SU-DHL-6 (cell line): ENCODE results near the gene UCN2.

Experiments
- H2AFZ ChIP-seq: fragments of 200-600 bp; sonication (generic); 2 replicates; pipeline ENCODE4 v1.6.1; 2014; ENCODE audit warnings: low read depth, mild to moderate bottlenecking, moderate library complexity, mixed read lengths, antibody characterized with exemption, low read length; ENCODE audit not compliant: severe bottlenecking
- H3F3A ChIP-seq: fragments of 200-600 bp; shearing (Covaris generic); 2 replicates; pipeline ENCODE4 v1.6.0; 2016; ENCODE audit warnings: antibody characterized with exemption, mild to moderate bottlenecking; ENCODE audit not compliant: insufficient read depth
- H3K27ac ChIP-seq: fragments of 200-600 bp; sonication (generic); 2 replicates; pipeline ENCODE4 v1.5.1; 2016; ENCODE audit warnings: low read depth, mild to moderate bottlenecking, low read length, moderate library complexity, mixed read lengths
- H3K27me3 ChIP-seq: fragments of 200-600 bp; sonication (generic), shearing (Covaris generic); 2 replicates; pipeline ENCODE4 v1.6.0; 2014; ENCODE audit warnings: mild to moderate bottlenecking, low read length
- H3K36me3 ChIP-seq: fragments of 200-600 bp; sonication (generic); 2 replicates; pipeline ENCODE4 v1.6.1; 2014; ENCODE audit warnings: mild to moderate bottlenecking, low read length, mixed read lengths
- H3K4me2 ChIP-seq: fragments of 300-600, 200-600 bp; shearing (Covaris generic), sonication (generic); 2 replicates; pipeline ENCODE4 v1.6.0; 2014; ENCODE audit warnings: low read length, low read depth, mild to moderate bottlenecking; ENCODE audit not compliant: poor library complexity, severe bottlenecking
- H3K4me3 ChIP-seq: fragments of 200-600 bp; sonication (generic); 2 replicates; pipeline ENCODE4 v1.5.1; 2014; ENCODE audit warnings: antibody characterized with exemption, low read length, mild to moderate bottlenecking, mixed read lengths; ENCODE audit not compliant: insufficient read depth, poor library complexity, severe bottlenecking
- H3K79me2 ChIP-seq: fragments of 200-600 bp; sonication (generic); 2 replicates; pipeline ENCODE4 v1.6.1; 2014; ENCODE audit warnings: mild to moderate bottlenecking, low read length, moderate library complexity; ENCODE audit not compliant: insufficient read depth
- H3K9ac ChIP-seq: fragments of 200-600 bp; sonication (generic); 2 replicates; pipeline ENCODE4 v1.7.0; 2014; ENCODE audit warnings: mild to moderate bottlenecking, low read length
- H3K9me2 ChIP-seq: fragments of 200-600 bp; sonication (generic); replicated peaks from 2 replicates; pipeline ENCODE4 v1.6.1; 2014; ENCODE audit warnings: low read length; ENCODE audit not compliant: insufficient read depth
- H3K9me3 ChIP-seq: fragments of 200-600 bp; sonication (generic); 2 replicates; pipeline ENCODE4 v1.6.1; 2014; ENCODE audit warnings: low read length, mixed read lengths; ENCODE audit not compliant: insufficient read depth
- H4K20me1 ChIP-seq: fragments of 200-600 bp; sonication (generic); 2 replicates; pipeline ENCODE4 v1.6.1; 2014; ENCODE audit warnings: low read depth, mild to moderate bottlenecking, antibody characterized with exemption, low read length, moderate library complexity, mixed read lengths
- CTCF ChIP-seq: fragments of 200-600 bp; sonication (generic); IDR thresholded peaks from one replicate; pipeline ENCODE4 v1.5.1; 2017; ENCODE audit warnings: antibody characterized with exemption, mild to moderate bottlenecking, low read length, moderate library complexity; ENCODE audit not compliant: insufficient read depth, poor library complexity, severe bottlenecking
- EZH2phosphoT487 ChIP-seq: fragments of 200-600 bp; sonication (generic), shearing (Covaris generic); conservative IDR thresholded peaks from 2 replicates; pipeline ENCODE4 v1.6.1; 2018; ENCODE audit warnings: mild to moderate bottlenecking, antibody characterized with exemption, low read length, moderate library complexity, mixed read lengths

Gene UCN2

GRCh38 chr3:48560648-48561018 is 2.9 kb downstream of the UCN2 start:
- Histone ChIP-seq H3K79me2 (no peaks in the 10 kb centered on the region), H3K27ac (no peak overlapping the region), H3K4me3 (no peak overlapping the region), H3K27me3 (no peaks in the 10 kb centered on the region), H3K9ac (no peak overlapping the region), H3K9me2 (no peaks in the 10 kb centered on the region), H3K36me3 (no peaks in the 10 kb centered on the region), H3K4me2 (no peak overlapping the region), H4K20me1 (no peaks in the 10 kb centered on the region), H3K9me3 (no peaks in the 10 kb centered on the region), H2AFZ (no peak overlapping the region), H3F3A (peaks cover 10% of the 10 kb centered on the region; the same call in 1 of the 2 replicates)
- TF ChIP-seq EZH2phosphoT487 (no peak), CTCF (no peak)

GRCh38 chr3:48558493-48559134 is 5.0 kb downstream of the UCN2 start:
- Histone ChIP-seq H3K9ac (no peak overlapping the region), H3K27me3 (no peaks in the 10 kb centered on the region), H3K4me3 (no peak overlapping the region), H3K36me3 (no peaks in the 10 kb centered on the region), H3K9me3 (no peaks in the 10 kb centered on the region), H2AFZ (no peak overlapping the region), H3K9me2 (no peaks in the 10 kb centered on the region), H4K20me1 (no peaks in the 10 kb centered on the region), H3K27ac (no peak overlapping the region), H3K79me2 (no peaks in the 10 kb centered on the region), H3K4me2 (no peak overlapping the region), H3F3A (peaks cover 10% of the 10 kb centered on the region; the same call in 1 of the 2 replicates)
- no peak for TF ChIP-seq EZH2phosphoT487
- TF ChIP-seq CTCF: no peak

GRCh38 chr3:48556796-48557626 is 6.6 kb downstream of the UCN2 start, which contains the start of gene PFKFB4:
Gene PFKFB4, minus strand, starts transcription at chr3:48556803. Its CDS starts 26 bp downstream, at chr3:48556777.
- peak within 1 kb of the TSS; percentile 86 for H2AFZ ChIP-seq

More at GRCh38 chr3:48556796-48557626, 6.6 kb downstream of the UCN2 start, which contains the start of gene PFKFB4:
- Histone ChIP-seq H4K20me1 (no peaks in the 10 kb centered on the region), H3K9me3 (no peaks in the 10 kb centered on the region), H3K9ac (peak within 1 kb of the TSS; percentile 63), H3K4me2 (peak within 1 kb of the TSS; percentile 71), H3F3A (peaks cover 10% of the 10 kb centered on the region; the same call in 1 of the 2 replicates), H3K4me3 (peak within 1 kb of the TSS; percentile 69), H3K27me3 (no peaks in the 10 kb centered on the region), H3K9me2 (no peaks in the 10 kb centered on the region), H3K27ac (peak within 1 kb of the TSS; percentile 70), H3K79me2 (no peaks in the 10 kb centered on the region), H3K36me3 (no peaks in the 10 kb centered on the region)
- TF ChIP-seq EZH2phosphoT487 (no peak), CTCF (no peak)
